T-helper 9 cell (primary cell): ENCODE measurements around the gene TTC39B.

ENCODE experiments used
- DNase-seq: peaks from one replicate; pipeline ENCODE4 v3.0.0-alpha.2; 2020

Gene TTC39B

GRCh38 chr9:15300218-15300617, 6.8 kb downstream of the TTC39B start:
- no peak for DNase-seq

DNA sequence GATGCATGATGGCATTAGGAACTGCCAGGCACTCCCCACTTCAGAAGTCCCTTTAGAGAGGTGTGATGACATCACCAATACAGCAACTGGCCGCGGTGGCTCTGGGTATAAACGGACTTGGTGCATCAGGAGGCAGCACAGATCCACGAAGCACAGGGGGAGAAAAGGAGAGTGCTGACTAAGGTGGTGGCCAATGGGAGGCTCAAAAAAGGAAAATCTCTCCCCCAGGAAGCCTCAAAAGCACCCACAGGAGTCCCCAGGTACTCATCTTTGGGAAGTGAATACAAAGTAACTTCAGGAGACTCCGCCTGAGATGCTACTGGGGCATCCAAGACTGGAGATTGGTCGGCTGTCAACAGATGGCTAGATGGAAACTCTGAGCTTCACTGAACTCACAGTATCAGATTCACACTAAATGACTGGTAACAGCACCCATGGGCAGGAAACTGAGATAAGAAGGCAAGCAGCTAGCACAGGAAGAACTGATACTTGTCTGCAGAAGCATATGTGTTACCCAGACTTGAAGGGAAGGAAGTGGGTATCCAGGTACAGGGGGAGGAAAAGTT, 7.6 kb downstream of the TTC39B start:
- peak; percentile 24 for DNase-seq

- DNase-seq = no peak
These were observed 8.7 kb downstream of the TTC39B start for GRCh38 chr9:15298362-15298761.

GRCh38 chr9:15295761-15296405, 11.1 kb downstream of the TTC39B start:
- DNase-seq = no peak

DNA sequence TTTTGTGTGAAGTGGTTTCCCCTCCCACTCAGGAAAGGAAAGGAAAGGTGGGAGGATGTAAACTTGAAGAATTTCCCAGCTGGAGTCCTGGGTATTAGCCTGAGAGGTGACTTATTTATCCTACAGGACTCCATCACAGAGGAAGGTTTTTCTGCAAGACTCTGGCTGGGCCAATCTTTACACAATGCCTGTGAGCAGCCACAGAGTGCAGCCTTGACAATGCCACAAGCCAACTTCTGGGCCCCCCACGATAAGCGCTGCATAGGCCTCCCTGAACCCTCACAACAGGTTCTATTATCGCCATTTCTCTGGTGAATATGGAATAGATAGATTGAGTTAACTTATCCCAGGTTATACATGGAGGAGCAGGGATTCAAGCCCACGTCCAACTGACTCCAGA, 12.4 kb downstream of the TTC39B start:
- no peak for DNase-seq

DNA sequence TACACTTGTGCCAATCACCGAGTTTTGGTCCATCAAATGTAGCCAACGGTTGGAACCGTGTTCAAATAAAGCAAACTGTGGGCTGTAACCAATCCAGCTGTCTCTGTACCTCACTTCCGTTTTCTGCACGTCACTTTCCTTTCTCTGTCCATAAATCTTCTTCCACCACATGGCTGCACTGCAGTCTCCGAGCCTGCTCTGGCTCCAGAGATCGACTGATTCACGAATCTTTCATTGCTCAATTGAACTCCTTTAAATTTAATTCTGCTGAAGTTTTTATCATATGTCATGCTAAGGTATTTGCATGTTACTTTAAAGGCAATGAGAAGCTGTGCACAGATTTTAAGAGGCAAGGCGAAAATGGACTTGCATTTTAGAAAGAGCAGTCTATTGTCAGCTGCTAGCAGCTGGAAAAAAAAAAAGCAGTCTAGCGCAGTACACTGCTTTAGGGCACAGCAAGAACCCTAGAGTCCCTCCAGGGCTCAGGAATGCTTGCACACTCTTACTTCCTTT, 13.2 kb downstream of the TTC39B start:
- DNase-seq = peak; percentile 20

- DNase-seq = no peak
These were observed 13.9 kb downstream of the TTC39B start for GRCh38 chr9:15293084-15293483.

- no peak for DNase-seq
These were observed 17.4 kb downstream of the TTC39B start for GRCh38 chr9:15289603-15290002.

DNA sequence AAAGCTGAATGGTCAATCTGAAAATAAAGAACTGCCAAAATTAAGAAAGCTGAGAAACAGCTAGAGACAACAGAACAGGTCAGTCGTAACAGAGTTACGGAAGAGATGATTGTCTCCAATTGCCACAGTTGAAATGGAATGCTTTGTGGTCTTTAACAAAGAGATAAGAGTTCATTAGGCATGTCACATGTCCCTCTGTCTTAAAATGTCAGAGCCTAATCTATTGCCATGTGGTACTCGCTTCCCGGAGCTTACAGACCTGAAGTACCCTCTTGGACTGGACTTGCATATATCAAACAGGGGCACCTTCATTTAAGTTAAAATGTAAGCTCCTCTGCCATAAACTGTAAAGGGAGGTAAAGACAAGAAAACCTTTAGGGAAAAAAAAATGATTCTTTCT, 19.7 kb downstream of the TTC39B start:
- DNase-seq = no peak

DNA sequence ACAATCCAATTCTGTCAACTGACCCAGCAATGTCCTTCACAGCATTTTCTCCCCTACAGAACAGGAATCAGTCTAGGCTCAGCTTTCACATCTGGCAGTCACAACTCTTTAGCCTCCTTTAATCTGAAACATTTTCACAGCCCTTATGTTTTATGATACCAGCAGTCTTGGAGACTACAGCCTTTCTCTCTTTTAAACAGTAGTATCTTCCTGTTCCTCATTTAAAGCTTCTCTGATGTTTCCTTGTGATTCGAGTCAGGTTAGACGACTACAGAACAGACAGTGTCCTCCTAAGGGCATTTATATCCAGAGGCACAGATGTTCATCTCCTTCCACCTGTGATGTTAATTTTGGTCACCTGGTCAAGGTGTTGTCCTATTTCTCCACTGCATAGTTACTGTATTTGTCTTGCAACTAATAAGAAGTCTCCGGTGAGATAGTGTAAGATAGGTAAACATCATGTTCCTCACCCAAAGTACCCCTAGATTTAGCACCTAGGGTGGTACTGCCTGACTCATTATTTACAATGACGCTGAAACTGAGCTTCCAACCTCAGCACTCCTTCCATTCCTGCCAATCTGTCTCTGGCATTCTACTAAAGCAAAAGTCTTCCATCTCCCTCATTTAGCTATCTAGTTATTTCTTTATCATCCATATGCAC, 20.7 kb downstream of the TTC39B start:
- no peak for DNase-seq

DNA sequence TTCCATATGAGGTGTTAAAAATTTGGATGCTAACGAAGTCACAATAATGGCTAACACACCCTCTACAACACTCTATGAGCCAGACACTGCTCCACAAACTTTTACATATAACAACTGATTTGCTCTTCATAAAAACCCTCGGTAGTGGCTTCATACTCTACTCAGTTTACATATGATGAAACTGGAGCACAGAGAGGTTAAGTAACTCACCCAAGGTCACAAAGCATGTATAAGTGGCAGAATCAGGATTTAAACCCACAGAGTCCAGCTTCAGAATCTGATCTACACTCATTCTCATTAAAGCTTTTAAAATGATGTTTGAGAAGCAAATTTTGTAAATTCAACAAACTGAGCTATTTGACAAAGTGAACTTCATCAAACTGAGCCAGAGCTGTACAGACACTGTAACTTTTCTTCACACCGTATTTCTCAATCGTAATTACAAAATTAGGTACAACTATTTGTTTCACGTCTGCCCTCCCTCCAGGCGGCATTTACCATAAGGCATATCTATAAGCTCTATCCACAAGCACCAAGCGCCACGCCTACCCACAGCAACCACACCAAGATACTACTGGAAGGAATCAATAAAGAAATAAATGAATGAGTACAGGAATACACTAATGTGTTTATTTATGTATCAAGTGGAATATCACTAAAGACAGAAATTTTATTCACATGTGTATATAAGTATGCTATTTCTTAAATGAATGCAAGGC, 24.3 kb downstream of the TTC39B start:
- no peak for DNase-seq

DNA sequence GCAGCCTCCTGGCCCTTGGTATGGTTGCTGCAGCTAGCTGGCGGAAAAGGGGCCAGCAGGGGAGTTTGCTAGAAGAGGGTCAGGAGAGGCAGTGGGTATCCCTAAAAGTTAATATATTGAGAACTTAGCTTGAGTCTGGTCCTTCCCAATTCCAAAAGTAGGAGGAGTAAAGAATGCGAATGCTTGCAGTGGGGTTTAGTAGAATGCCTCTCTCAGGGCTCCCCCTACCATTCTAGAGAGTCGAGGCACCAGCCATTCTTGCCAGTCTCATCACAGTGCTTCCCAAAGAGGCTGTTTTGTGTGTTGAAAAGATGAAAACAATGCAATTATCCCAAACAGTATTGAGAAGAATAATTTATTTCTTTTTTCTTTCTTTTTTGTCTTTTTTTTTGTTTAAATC, 26.4 kb downstream of the TTC39B start:
- no peak for DNase-seq

DNA sequence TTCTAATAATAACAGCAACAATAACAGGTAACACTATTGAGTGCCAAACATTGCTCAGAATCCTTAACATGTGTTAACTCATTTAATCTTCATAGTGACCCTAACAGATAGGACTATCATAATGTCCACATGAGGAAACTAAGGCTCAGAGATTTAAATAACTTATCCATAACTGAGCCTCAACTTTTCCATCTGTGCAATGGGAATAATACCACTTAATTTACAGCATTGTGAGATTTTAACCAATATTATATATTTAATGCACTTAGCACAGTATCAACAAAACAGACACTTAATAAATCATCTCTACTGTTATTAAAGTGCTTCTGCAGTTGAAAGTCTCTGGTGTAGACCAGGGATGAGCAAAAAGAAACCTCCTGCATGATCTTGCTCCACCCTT, 28.2 kb downstream of the TTC39B start:
- no peak for DNase-seq

GRCh38 chr9:15278091-15278687, 28.8 kb downstream of the TTC39B start:
- no peak for DNase-seq

GRCh38 chr9:15277400-15278090, 29.5 kb downstream of the TTC39B start:
- no peak for DNase-seq

DNA sequence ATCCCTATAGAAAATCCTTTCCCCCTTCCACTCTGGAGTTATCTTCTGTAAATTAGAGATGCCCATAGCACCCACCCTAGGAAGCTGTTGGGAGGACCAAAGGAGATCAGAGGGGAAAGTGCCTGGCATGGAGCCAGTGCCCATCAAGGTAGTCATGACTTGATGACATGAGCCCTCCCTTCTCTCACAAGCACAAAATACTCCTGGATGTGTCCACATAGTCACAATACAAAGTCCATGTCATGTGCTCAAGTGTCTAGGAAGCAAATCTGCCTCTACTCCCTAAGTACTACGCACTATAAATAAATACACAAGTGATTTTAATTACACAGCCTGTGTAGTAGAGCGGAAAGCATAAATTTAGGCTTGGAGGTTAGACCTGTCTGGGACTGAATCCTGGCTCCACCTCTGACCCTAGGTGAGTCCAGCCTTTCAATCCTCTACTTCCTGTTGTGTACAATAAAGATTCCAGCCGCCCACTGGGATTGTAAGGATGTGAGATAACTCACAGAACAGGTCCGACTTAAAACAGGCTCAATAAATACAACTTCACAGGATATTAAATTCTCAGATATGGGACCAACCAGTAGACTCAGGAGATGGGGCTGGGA, 30.6 kb downstream of the TTC39B start:
- DNase-seq = no peak

DNA sequence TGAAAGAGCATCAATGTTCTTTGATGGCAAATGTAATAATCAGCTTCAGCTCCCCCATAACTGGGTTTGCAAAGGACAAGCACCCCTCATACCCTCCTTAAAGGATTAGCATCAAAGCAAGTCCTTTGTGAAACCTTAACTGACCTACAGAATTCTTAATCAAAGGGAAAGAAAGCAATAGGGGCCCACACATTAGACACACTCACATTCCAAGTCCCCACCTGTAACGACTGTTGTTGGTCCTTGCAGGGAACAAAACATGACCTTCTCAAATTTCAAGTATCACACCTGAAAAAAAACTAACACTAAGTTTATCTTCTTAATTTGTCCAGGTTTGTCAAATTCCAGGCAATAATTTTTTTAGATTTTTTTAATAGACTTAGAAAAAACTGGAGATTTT, 32.6 kb downstream of the TTC39B start:
- no peak for DNase-seq

DNA sequence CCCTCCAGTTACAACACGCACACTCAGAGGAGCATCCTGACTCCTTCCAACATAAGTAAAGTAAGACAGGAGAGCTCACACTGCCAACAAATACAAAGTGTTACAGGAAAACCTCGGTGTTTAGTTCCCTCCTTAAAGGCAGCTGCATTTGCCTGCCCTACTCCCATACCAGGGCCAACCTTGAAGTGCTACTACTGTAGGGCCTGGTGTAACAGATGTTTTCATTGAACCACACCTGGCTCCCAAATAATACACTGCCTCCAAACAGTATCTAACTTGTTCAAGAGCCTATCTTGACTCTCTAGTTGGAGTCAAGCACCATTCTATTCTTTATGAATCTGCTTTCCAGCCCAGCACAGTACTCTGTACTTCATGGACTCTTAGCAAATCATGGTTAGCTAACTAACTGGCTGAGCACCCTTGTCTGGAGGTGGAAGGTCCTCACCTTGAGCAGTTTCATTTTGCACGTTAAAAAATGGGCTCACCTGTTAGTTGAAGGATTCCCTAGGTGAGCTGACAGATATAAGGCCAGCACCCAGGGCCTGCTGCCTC, 34.6 kb downstream of the TTC39B start:
- DNase-seq = no peak

DNA sequence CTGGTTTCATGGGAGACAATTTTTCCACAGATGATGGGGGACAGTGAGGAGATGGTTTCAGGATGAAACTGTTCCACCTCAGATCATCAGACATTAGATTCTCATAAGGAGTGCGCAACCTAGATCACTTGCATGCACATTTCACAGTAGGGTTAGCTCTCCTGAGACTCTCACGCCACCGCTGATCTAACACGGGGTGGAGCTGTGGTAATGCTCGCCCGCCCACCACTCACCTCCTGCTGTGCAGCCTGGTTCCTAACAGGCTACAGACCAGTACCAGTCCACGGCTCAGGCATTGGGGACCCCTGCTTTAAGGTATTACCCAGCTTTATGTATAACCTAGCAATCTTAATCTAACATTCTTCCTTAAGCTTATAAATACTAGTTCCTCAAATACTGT, 35.6 kb downstream of the TTC39B start:
- DNase-seq = no peak

GRCh38 chr9:15268782-15269181, 38.2 kb downstream of the TTC39B start:
- no peak for DNase-seq

DNA sequence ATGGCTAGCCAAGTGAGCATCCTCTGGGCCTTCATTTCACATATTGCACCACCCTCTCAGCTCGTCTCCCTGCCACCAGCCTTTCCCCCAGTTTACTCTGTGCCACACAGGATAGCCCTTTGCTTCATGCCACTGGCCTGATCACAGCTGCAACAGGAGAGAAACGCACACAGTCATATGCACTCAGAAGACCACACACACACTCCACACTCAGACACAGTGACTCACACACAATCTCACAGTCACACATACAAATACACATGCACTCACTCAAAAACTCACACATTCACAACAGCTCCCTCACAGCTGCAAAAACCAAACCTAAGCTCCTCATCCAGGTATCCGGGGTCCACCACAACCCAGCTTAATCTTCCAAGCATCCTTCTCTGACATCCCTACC, 38.7 kb downstream of the TTC39B start:
- no peak for DNase-seq

DNA sequence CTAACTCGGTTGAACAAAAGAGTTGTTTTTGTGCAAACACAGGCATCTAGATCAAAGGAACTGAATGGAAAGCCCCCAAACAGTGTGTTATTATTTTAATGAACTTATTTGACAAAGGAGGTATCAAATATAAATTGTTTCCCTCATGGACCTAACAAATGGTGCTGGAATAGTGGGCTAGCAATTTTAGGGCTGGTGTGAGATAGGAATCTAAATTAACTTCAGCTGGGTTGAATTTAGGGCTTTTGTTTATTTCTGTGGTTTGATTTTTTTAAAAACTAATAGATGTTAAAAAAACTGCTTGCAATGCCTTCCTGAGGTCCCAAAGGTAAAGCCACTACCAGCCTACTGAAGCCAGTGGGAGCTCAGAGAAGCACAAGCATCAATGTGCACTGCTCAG, 42.1 kb downstream of the TTC39B start:
- no peak for DNase-seq
